ENCODE data around the gene PTPRH.
"Not testable (repeated sequence)": the region's sequence is repeated elsewhere in the genome, so short reads cannot be mapped to it uniquely, and the experiment has no call there.

The PTPRH gene

DNA sequence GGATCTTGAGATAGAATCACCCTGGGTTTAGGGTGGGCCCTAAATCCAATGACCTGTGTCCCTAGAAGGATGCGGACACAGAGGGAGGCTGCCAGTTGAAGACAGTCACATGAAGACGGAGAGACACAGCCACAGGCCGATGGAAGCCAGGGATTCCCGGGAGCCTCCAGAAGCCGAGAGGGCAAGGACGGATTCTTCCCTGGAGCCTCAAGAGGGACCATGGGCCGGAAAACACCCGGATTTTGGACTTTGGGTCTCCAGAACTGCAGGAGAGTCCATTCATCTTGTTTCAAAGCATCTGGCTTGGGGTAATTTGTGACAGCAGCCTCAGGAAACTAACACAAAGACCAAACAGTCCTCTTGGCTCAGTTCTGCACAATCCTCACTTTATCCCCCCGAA, 17.0 kb upstream of the PTPRH start:
- no peak for DNase-seq

DNA sequence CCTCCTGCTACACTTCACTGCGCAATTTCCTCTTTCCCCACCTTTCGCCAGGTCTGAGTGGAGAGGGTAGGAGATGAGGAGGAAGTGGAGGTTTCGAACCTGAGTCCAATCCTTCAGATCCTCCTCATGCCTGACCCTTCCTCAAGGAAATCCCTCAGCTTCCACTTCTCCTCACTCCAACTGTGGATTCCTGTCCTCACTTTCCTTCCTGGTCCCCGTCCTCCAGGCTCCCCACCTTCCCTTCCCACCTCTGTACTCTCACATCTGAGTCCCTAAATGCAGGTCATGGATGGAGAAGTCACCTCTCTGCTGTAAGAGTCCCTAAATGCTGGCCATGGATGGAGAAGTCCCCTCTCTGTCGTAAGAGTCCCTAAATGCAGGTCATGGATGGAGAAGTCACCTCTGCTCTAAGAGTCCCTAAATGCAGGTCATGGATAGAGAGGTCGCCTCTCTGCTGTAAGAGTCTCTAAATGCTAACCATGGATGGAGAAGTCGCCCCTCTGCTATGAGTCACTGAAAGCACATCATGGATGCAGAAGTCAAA, 16.2 kb upstream of the PTPRH start:
- no peak for DNase-seq

GRCh38 chr19:55224679-55225414, 15.5 kb upstream of the PTPRH start:
- not testable (repeated sequence) for DNase-seq

DNA sequence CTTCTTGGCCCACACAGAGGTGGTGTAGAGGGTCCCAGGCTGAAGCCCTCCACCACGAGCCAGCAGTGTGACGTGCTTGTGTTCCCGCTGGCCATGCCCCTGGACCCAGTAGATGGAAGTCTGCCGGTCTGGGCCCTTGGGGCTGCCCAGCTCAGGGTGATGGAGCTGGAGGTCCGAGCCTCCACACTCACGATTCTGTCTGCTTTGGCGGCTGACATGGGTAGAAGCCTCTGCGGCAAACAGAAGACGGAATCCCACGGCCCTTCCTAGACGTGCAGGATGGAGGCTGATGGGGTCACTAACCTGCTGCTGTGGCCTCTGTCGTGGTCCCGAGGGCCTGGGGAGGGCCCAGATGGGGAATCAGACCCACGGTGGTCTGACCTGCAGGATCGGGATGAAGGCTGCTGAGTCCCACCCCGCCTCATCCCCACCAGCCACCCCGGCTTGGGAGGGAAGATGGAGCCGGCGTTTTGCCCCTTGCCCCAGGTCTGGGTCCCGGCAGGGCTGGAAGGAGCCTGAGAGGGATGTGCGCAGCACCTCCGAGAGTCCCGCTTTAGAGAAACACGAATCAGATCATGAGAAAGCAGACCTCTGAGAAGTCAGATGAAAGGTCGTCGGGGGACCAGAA, 14.9 kb upstream of the PTPRH start:
- DNase-seq = no peak

DNA sequence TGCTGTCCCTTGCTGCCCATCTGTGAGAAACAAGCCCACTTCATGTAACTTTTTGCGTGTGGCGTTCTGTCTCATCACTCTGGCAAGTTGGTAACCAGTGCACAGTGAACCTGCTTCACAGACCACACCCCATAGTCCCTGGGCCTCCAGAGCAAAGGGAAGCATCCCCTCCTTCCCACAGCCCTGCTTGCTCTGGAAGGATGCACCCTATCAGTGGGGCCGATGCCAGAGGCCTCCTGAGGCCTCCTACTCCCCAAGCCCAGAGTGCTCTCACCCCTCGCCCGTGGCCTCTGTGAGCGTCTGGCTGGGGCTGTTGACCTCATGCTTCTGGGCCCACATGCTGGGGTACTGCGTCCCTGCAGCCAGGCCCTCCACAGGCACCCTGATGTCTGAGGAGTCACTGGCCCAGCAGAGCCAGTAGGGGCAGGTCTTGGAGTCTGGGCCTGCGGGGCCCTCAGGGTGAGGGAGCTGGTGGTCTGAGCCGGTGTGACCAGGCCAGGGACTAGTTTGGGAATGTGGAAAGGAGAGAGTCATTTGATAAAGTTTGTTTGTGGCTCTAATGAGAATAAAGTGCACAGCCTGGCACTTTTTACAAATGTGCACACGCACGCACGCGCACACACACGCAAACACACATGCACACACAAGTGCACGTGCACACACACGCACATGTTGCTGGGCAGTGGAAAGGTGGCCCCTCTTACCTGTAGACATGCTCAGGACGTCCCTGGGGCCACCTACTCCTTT, 14.2 kb upstream of the PTPRH start:
- DNase-seq = no peak

- DNase-seq = no peak
Measured at GRCh38 chr19:55220525-55220924, 11.2 kb upstream of the PTPRH start.

GRCh38 chr19:55216461-55217198, 7.3 kb upstream of the PTPRH start:
- DNase-seq = peak; percentile 23

- no peak for DNase-seq
Measured at GRCh38 chr19:55213547-55213946, 4.2 kb upstream of the PTPRH start.

- DNase-seq = peak; percentile 35
Measured at GRCh38 chr19:55212447-55212846, 3.1 kb upstream of the PTPRH start.

DNA sequence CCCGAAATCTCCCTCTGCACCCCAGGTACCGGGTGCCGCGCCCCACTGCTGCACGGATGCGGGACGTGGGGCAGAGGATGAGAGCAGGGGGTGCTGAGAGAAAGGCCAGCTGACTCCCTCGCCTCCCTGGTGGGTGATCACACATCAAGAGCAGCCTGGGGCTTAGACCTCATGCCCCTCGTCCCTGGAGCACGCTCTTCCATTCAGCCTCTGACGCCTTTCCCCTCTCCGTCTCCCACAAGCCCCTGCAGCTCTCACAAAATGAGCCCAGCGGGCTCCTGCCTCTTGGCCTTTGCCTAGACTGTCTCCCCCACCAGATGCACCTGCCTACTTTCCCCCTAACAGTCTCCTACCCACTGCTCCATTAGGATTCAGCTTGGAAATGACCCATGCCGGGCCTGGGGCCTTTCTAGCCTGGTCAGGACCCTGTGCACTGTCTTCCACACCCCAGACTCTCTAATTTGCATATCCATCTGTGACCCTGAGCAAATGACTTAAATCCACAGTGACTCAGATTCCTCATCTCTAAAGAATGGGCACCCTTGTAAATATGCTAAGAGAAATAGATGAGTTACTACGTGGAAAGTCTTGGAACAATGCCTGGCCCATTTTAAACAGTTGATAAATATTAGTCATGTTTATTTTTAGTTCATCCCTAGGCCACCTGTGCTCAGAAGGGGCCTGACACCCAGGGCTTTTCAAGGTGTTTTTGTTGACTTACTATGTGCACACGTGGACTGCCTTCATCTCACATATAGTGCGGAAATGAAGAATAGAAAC, 582 bp upstream of the PTPRH start:
- DNase-seq = no peak

- DNase-seq = peak; percentile 10
Measured at GRCh38 chr19:55206664-55207500, 2.4 kb downstream of the PTPRH start.

DNA sequence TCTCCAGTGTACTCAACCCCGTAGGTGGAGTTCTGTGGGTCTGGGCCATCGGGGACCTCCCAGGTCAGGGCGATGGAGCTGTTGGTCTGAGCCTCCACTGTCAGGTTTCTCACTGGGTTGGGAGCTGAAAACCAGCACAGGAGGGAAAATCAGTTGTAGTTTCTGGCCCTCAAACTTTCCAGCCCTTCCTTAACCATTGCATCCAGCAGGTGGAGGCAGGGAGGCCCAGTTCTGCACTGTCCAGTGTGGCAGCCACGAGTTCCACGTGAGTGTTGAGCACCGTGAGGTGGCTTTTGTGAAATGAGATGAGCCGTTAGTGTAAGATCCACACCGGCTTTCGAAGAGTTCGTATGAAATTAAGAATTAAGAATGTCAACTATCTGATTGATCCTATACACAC, 7.1 kb downstream of the PTPRH start:
- peak; percentile 8 for DNase-seq

DNA sequence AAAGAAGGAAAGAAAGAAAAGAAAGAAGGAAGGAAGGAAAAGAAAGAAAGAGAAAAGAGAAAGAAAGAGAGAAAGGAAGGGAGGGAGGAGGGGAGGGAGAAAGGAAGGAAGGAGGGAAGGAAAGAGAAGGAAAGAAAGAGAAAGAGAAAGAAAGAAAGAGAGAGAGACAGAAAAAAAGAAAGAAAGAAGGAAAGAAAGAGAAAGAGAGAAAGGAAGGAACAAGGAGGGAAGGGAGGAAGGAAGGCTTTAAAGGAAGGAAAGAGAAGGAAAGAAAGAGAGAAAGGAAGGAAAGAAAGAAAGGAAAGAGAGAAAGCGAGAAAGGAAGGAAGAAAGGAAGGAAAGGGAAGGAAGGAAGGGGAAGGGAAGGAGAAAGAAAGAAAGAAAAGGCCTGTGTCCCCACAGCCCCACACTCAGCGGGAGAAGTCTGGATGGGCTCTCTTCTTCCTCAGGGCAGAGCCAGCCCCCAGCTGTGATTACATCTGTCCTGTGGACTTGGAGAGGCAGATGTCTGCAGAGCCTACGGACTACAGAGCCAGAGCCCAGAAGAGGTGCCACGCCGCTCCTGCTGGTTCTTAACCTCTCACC, 9.6 kb downstream of the PTPRH start:
- no peak for DNase-seq

DNA sequence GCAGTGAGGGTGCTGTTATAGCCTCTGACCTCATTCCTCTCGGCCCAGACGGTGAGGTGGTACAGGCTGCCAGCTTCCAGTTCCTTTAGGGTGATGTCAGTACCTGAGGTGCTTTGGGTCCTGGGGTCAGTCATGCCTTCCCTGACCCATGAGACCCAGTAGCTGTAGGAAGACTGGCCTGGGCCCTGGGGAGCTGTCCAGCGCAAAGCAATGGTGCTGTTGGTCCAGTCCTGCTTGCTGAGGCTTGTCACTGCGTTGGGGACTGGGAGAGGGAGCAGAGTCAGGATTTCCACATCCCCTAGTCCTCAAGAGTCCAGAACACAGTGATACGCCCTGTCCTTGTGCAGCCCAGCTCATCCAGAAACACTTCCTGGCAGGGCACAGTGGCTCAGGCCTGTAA, 10.7 kb downstream of the PTPRH start:
- no peak for DNase-seq

DNA sequence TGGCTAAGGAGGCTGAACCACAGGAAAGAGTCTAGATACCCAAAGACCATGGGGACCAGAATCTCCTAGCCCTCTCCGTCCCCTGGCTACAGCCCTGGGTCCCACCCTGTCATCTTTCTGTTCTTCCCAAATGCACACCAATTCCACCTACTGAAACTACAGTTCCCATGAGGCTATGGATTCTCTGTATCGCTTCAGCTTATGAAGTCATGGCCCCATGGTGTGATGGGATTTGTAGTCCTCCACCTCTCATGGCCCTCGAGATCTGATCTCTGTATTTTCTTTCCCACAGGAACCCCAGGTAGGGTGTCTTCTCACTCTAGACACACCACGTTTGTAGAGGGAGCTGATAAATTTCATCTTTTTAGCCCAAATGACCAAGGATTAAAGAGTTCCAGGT, 11.8 kb downstream of the PTPRH start:
- no peak for DNase-seq

DNA sequence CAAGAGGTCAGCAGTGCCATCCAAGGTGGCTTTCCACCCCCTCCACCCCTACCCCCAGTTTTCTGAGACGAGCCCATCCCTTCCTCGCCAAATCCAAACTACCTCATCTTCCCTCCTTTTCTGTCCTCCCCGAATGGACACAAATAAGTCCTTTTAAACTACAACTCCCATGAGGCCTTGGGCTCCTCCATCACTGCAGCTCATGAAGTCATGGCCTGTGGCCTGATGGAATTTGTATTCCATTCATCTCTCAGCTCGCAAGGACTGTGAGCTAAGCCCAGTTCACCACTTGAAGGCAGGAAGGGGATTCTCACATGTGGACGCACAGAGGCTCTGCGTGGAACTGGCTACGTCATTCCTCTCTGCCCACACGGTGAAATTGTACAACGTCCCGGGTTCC, 12.5 kb downstream of the PTPRH start:
- DNase-seq = no peak

DNA sequence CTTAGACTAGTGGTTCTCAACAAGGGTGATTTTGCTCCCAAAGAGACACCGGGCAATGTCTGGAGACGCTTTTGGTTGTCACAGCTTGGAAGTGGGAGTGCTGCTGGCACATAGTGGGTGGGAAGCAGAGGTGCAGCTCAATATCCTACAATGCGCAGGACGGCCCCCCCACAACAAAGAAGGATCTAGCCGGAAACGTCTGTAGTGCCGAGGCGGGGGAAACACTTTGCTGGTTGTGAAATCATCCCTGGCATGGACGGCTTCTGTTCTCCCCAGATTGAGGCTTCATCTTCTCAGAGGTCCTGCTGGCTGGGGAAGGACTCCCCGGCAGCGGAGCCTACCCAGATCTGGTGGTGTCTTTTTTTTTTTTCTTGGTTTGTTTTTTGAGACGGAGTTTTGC, 15.8 kb downstream of the PTPRH start:
- no peak for DNase-seq

DNA sequence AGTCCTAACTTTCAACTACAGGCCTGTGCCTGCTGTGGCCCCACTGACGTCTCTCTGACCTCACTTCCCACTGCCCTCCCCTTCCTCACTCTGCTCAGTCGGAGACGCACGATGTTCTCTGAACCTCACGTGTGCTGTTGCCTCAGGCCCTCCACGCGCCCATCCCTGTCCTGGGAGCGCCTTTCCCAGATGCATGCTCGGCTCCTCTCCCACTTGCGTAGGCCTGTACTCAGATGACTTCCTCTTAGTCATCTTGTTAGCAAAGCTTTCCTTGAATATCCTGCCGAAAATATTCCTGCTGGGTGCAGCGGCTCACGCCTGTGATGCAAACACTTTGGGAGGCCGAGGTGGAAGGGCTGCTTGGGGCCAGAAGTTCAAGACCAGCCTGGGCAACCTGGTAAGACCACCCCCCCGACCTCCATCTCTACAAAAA, 19.9 kb downstream of the PTPRH start:
- DNase-seq = no peak

DNA sequence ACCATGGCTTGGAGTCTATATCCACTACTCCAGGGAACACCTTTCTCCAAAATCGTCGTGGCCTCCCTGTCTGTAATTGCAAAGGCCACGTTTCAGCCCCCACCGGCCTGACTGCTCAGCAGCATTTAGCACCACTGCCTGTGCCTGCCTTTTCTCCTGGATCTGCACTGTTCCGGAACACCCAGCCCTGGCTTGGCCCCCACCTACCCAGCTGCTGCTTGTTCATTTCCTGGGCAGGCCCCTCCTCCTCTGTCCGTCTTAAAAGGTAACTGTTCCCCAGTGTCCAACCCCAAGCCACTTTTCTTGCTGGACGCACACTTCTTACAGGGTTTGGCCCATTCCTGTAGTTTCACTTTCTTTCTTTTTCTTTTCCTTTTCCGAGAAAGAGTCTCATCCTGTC, 20.7 kb downstream of the PTPRH start:
- no peak for DNase-seq

DNA sequence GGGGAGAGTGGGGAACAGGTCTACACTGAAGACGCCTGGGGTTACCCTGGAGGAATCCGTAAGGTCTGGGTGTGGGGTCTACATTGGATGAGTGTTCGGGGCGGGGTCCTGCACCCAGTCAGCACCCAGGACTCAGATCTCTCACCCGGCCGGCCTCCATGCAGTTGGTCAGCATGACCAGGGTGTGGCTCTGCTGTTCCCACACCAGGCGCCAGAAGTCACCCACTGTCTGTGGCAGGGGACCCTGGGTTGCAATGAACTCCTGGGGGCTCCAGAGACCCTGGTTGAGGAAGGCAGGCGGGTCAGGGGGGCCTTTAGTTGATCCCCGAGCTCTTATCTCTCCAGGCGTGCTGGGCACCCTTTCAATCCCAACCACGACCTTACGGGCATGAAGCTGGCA, 23.2 kb downstream of the PTPRH start:
- no peak for DNase-seq

- DNase-seq = no peak
Measured at GRCh38 chr19:55181740-55182139, 27.6 kb downstream of the PTPRH start.

Measured in CD4-positive, alpha-beta T cell treated with Interleukin-4 for 4 hours (primary cell).